ENCODE measurements around the gene SLC35E2B.
"Not testable (repeated sequence)": the region's sequence is repeated elsewhere in the genome, so short reads cannot be mapped to it uniquely, and the experiment has no call there.

- TF ChIP-seq CTCF (IDR thresholded peaks at IDR 0.05; ENCODE audit: low read depth, low read length); EZH2phosphoT487 (IDR thresholded peaks at IDR 0.05; ENCODE audit: low read depth): not testable (repeated sequence)
Measured at GRCh38 chr1:1639368-1639767, 53.2 kb downstream of the SLC35E2B start.

Data from OCI-LY3 (cell line).